ENCODE measurements around the gene CZIB. TPM values are rescaled to one million over a fixed set of nuclear protein-coding genes. Genes with fewer than 3 reads are reported as not detected.

The CZIB gene
- total and polyA plus RNA-seq, 2 of the 4 experiments (the other 2 are of a cell fraction): 41.0 to 58.9 TPM

DNA sequence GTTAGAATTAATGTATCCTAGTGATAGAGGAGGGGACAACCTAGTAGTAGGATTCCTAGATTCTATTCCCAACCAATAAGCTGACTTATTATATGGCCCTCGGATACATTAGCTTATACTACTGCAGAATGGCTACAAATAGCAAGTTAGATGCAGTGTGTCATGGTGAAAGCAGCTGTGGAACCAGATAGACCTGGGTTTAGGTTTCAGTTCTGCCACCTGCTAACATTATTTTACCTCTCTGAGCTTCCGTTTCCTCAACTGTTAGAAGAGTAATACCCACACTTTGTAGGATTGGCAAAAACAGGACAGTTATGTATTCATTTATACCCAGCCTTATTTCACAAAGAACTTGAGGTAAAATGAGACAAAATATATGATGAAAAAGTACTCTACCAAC lies 39.5 kb upstream of the CZIB start:
- no peak for TF ChIP-seq NFE2L2 (IDR thresholded peaks at IDR 0.05; ENCODE audit: low read depth, low read length)
- no peak for TF ChIP-seq RFX5 (IDR thresholded peaks at IDR 0.05; ENCODE audit: low read depth, low read length)
- TF ChIP-seq FOS (IDR thresholded peaks at IDR 0.05; ENCODE audit: low read depth, low read length): no peak
- no peak for TF ChIP-seq BHLHE40 (IDR thresholded peaks at IDR 0.05; ENCODE audit: low read depth, low read length)
- no peak for TF ChIP-seq MXI1 (IDR thresholded peaks at IDR 0.05; ENCODE audit: borderline replicate concordance, low read depth, low read length)
- no peak for TF ChIP-seq MAFK (IDR thresholded peaks at IDR 0.05; ENCODE audit: low read depth, low read length)
- TF ChIP-seq CEBPB (IDR thresholded peaks at IDR 0.05; ENCODE audit: low read depth, low read length): no peak
- TF ChIP-seq CTCF (conservative IDR thresholded peaks at IDR 0.05; ENCODE audit: low read depth, low read length): no peak
- TF ChIP-seq RCOR1 (IDR thresholded peaks at IDR 0.05; ENCODE audit: insufficient replicate concordance, low read length): no peak
- no peak for TF ChIP-seq SMC3 (IDR thresholded peaks at IDR 0.05; ENCODE audit: low read depth, low read length)
- no peak for TF ChIP-seq POLR2A (IDR thresholded peaks at IDR 0.05; ENCODE audit: low read depth, low read length)
- TF ChIP-seq MAZ (IDR thresholded peaks at IDR 0.05; ENCODE audit: borderline replicate concordance, low read depth, low read length): no peak
- TF ChIP-seq, protein P1, sequence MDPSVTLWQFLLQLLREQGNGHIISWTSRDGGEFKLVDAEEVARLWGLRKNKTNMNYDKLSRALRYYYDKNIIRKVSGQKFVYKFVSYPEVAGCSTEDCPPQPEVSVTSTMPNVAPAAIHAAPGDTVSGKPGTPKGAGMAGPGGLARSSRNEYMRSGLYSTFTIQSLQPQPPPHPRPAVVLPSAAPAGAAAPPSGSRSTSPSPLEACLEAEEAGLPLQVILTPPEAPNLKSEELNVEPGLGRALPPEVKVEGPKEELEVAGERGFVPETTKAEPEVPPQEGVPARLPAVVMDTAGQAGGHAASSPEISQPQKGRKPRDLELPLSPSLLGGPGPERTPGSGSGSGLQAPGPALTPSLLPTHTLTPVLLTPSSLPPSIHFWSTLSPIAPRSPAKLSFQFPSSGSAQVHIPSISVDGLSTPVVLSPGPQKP (IDR thresholded peaks at IDR 0.05; ENCODE audit: borderline replicate concordance, low read depth, low read length): no peak
- TF ChIP-seq RAD21 (IDR thresholded peaks at IDR 0.05; ENCODE audit: low read length): no peak
- TF ChIP-seq CHD1 (IDR thresholded peaks at IDR 0.05; ENCODE audit: low read depth, low read length): no peak
- POLR2A ChIA-PET (ENCODE audit: unreplicated experiment): no interaction called here
- H3K4ac ChIP-seq (ENCODE audit: low read depth, low read length): no peak overlapping the region
- no peaks in the 10 kb centered on the region for H4K20me1 ChIP-seq (ENCODE audit: insufficient read depth, low read length)
- no peak overlapping the region for H2AFZ ChIP-seq (replicated peaks; ENCODE audit: low read length, poor library complexity)
- DNase-seq (no peak), ATAC-seq (ENCODE audit: low read depth) (no peak)
- no peak overlapping the region for H2BK15ac ChIP-seq (ENCODE audit: low read depth, low read length)
- H3K4me1 ChIP-seq (ENCODE audit: control insufficient read depth, insufficient read depth, low read length): peaks cover 3% of the 10 kb centered on the region; the same call in 1 of the 2 replicates
- no peak overlapping the region for H3K56ac ChIP-seq (ENCODE audit: extremely low read depth, insufficient read depth, low read length)
- dilution Hi-C loops (cut with HindIII; ENCODE audit: low sequenced_read_pairs, unreplicated experiment): no loop called here
- H4K91ac ChIP-seq (ENCODE audit: insufficient read depth, low read depth, low read length): no peak overlapping the region
- no peak overlapping the region for H2BK20ac ChIP-seq (ENCODE audit: low read depth, low read length)
- H3K9me3 ChIP-seq (ENCODE audit: control insufficient read depth, insufficient read depth, low read length): no peaks in the 10 kb centered on the region
- no TSS peak for BruUV-seq (replicated peaks)
- no peak overlapping the region for H3K14ac ChIP-seq (replicated peaks; ENCODE audit: low read depth, low read length)
- CTCF ChIA-PET: no interaction called here
- no CpG with 5 or more reads among the region's 2 CpGs for WGBS, 2 experiments (ENCODE audit: extremely low coverage in 2 of 2, insufficient read length in 1 of 2)
- no peaks in the 10 kb centered on the region for H3K79me1 ChIP-seq (ENCODE audit: low read depth in 1 of 2, low read length in 2 of 2)
- peaks cover 12% of the 10 kb centered on the region for H3K36me3 ChIP-seq (ENCODE audit: control insufficient read depth, insufficient read depth, low read length)
- H3K23ac ChIP-seq (ENCODE audit: low read depth, low read length): no peak overlapping the region
- no peak overlapping the region for H2BK120ac ChIP-seq (ENCODE audit: low read depth, low read length)
- no peaks in the 10 kb centered on the region for H3K27me3 ChIP-seq (ENCODE audit: control insufficient read depth, insufficient read depth, low read length)
- no peak overlapping the region for H3K9ac ChIP-seq (ENCODE audit: low read depth, low read length)
- no peak overlapping the region for H3K27ac ChIP-seq (ENCODE audit: insufficient read depth, low read length)
- intact Hi-C loops (cut with micrococcal nuclease): no loop called here
- no peak overlapping the region for H3K18ac ChIP-seq (ENCODE audit: low read depth, low read length)
- H3K4me2 ChIP-seq (ENCODE audit: low read depth, low read length): no peak overlapping the region
- H3K9me1 ChIP-seq (ENCODE audit: insufficient read depth, low read length): peaks cover 31% of the 10 kb centered on the region
- no peak overlapping the region for H2BK5ac ChIP-seq (ENCODE audit: low read depth, low read length, poor library complexity, severe bottlenecking)
- H4K5ac ChIP-seq (ENCODE audit: low read depth, low read length): no peak overlapping the region
- H4K8ac ChIP-seq (ENCODE audit: low read depth in 2 of 2, low read length in 2 of 2): no peak overlapping the region
- H2AK5ac ChIP-seq (ENCODE audit: low read depth, low read length): no peak overlapping the region
- H2AK9ac ChIP-seq (replicated peaks; ENCODE audit: low read depth, low read length, poor library complexity): no peak overlapping the region
- in situ Hi-C loops (cut with MboI; ENCODE audit: low sequenced_read_pairs): no loop called here
- H3K4me3 ChIP-seq (ENCODE audit: insufficient read depth, low read depth, low read length): no peak overlapping the region

Measured in IMR-90 (cell line).